ENCODE data around the gene PREX1.

The PREX1 gene

GRCh38 chr20:48619126-48620101 lies 208.4 kb downstream of the PREX1 start:
- no peak overlapping the region for H3K4me3 Mint-ChIP-seq
- H3K27me3 Mint-ChIP-seq: no peaks in the 10 kb centered on the region
- no peak for ATAC-seq (replicated peaks; ENCODE audit: extremely low read depth, poor library complexity, severe bottlenecking)
- H3K4me1 Mint-ChIP-seq: peaks cover 21% of the 10 kb centered on the region
- no peaks in the 10 kb centered on the region for H3K9me3 Mint-ChIP-seq
- H3K27ac Mint-ChIP-seq (ENCODE audit: low read depth): no peak overlapping the region
- H3K36me3 Mint-ChIP-seq (ENCODE audit: insufficient read depth): peaks cover 23% of the 10 kb centered on the region
- DNase-seq (ENCODE audit: low spot score in 2 of 2): no peak

- no peak overlapping the region for H3K4me3 Mint-ChIP-seq
- H3K27ac Mint-ChIP-seq (ENCODE audit: low read depth): no peak overlapping the region
- peaks cover 21% of the 10 kb centered on the region for H3K4me1 Mint-ChIP-seq
Measured at GRCh38 chr20:48618631-48619030, 209.2 kb downstream of the PREX1 start.

GRCh38 chr20:48618052-48618451 lies 209.7 kb downstream of the PREX1 start:
- Mint-ChIP-seq H3K36me3 (ENCODE audit: insufficient read depth) (peaks cover 12% of the 10 kb centered on the region), H3K27me3 (no peaks in the 10 kb centered on the region), H3K27ac (ENCODE audit: low read depth) (no peak overlapping the region), H3K4me3 (no peak overlapping the region), H3K9me3 (no peaks in the 10 kb centered on the region), H3K4me1 (peaks cover 21% of the 10 kb centered on the region)
- ATAC-seq (replicated peaks; ENCODE audit: extremely low read depth, poor library complexity, severe bottlenecking) (no peak), DNase-seq (ENCODE audit: low spot score in 2 of 2) (no peak)

More at GRCh38 chr20:48618631-48619030, 209.2 kb downstream of the PREX1 start:
- H3K27me3 Mint-ChIP-seq: no peaks in the 10 kb centered on the region
- no peak for ATAC-seq (replicated peaks; ENCODE audit: extremely low read depth, poor library complexity, severe bottlenecking)
- no peak for DNase-seq (ENCODE audit: low spot score in 2 of 2)
- H3K36me3 Mint-ChIP-seq (ENCODE audit: insufficient read depth): peaks cover 17% of the 10 kb centered on the region
- H3K9me3 Mint-ChIP-seq: no peaks in the 10 kb centered on the region

GRCh38 chr20:48617481-48617880 lies 210.3 kb downstream of the PREX1 start:
- Mint-ChIP-seq H3K27ac (ENCODE audit: low read depth) (no peak overlapping the region), H3K36me3 (ENCODE audit: insufficient read depth) (peaks cover 6% of the 10 kb centered on the region), H3K4me3 (no peak overlapping the region), H3K27me3 (no peaks in the 10 kb centered on the region), H3K9me3 (no peaks in the 10 kb centered on the region), H3K4me1 (peaks cover 15% of the 10 kb centered on the region)
- DNase-seq (ENCODE audit: low spot score in 2 of 2) (no peak), ATAC-seq (replicated peaks; ENCODE audit: extremely low read depth, poor library complexity, severe bottlenecking) (no peak)

- Mint-ChIP-seq H3K9me3 (no peaks in the 10 kb centered on the region), H3K4me3 (no peak overlapping the region), H3K27ac (ENCODE audit: low read depth) (no peak overlapping the region), H3K4me1 (peaks cover 11% of the 10 kb centered on the region), H3K27me3 (no peaks in the 10 kb centered on the region), H3K36me3 (ENCODE audit: insufficient read depth) (peaks cover 2% of the 10 kb centered on the region)
- ATAC-seq (replicated peaks; ENCODE audit: extremely low read depth, poor library complexity, severe bottlenecking) (no peak), DNase-seq (ENCODE audit: low spot score in 2 of 2) (no peak)
Measured at GRCh38 chr20:48616481-48616880, 211.3 kb downstream of the PREX1 start.

- no peaks in the 10 kb centered on the region for H3K9me3 Mint-ChIP-seq
- peaks cover 5% of the 10 kb centered on the region for H3K4me1 Mint-ChIP-seq
- H3K27ac Mint-ChIP-seq (ENCODE audit: low read depth): no peak overlapping the region
- no peaks in the 10 kb centered on the region for H3K27me3 Mint-ChIP-seq
- H3K4me3 Mint-ChIP-seq: no peak overlapping the region
- ATAC-seq (replicated peaks; ENCODE audit: extremely low read depth, poor library complexity, severe bottlenecking): no peak
- peaks cover 2% of the 10 kb centered on the region for H3K36me3 Mint-ChIP-seq (ENCODE audit: insufficient read depth)
- no peak for DNase-seq (ENCODE audit: low spot score in 2 of 2)
Measured at GRCh38 chr20:48615871-48616270, 211.9 kb downstream of the PREX1 start.

- Mint-ChIP-seq H3K4me3 (no peak overlapping the region), H3K9me3 (no peaks in the 10 kb centered on the region), H3K27ac (ENCODE audit: low read depth) (no peak overlapping the region), H3K27me3 (no peaks in the 10 kb centered on the region), H3K4me1 (no peaks in the 10 kb centered on the region), H3K36me3 (ENCODE audit: insufficient read depth) (no peaks in the 10 kb centered on the region)
- ATAC-seq (replicated peaks; ENCODE audit: extremely low read depth, poor library complexity, severe bottlenecking) (no peak), DNase-seq (ENCODE audit: low spot score in 2 of 2) (no peak)
Measured at GRCh38 chr20:48614593-48615274, 213.1 kb downstream of the PREX1 start.

GRCh38 chr20:48613926-48614325 lies 213.9 kb downstream of the PREX1 start:
- Mint-ChIP-seq H3K9me3 (no peaks in the 10 kb centered on the region), H3K27me3 (no peaks in the 10 kb centered on the region), H3K4me3 (no peak overlapping the region)

GRCh38 chr20:48612335-48612734 lies 215.5 kb downstream of the PREX1 start:
- no peaks in the 10 kb centered on the region for H3K36me3 Mint-ChIP-seq (ENCODE audit: insufficient read depth)
- ATAC-seq (replicated peaks; ENCODE audit: extremely low read depth, poor library complexity, severe bottlenecking): no peak
- DNase-seq (ENCODE audit: low spot score in 2 of 2): no peak
- H3K9me3 Mint-ChIP-seq: no peaks in the 10 kb centered on the region
- no peaks in the 10 kb centered on the region for H3K27me3 Mint-ChIP-seq
- H3K4me3 Mint-ChIP-seq: no peak overlapping the region
- no peaks in the 10 kb centered on the region for H3K4me1 Mint-ChIP-seq
- no peak overlapping the region for H3K27ac Mint-ChIP-seq (ENCODE audit: low read depth)

More at GRCh38 chr20:48613926-48614325, 213.9 kb downstream of the PREX1 start:
- ATAC-seq (replicated peaks; ENCODE audit: extremely low read depth, poor library complexity, severe bottlenecking) (no peak), DNase-seq (ENCODE audit: low spot score in 2 of 2) (no peak)
- no peaks in the 10 kb centered on the region for H3K36me3 Mint-ChIP-seq (ENCODE audit: insufficient read depth)
- H3K4me1 Mint-ChIP-seq: no peaks in the 10 kb centered on the region
- no peak overlapping the region for H3K27ac Mint-ChIP-seq (ENCODE audit: low read depth)

- Mint-ChIP-seq H3K27ac (ENCODE audit: low read depth) (no peak overlapping the region), H3K4me3 (no peak overlapping the region), H3K27me3 (peaks cover 13% of the 10 kb centered on the region), H3K36me3 (ENCODE audit: insufficient read depth) (peaks cover 3% of the 10 kb centered on the region), H3K4me1 (no peaks in the 10 kb centered on the region), H3K9me3 (no peaks in the 10 kb centered on the region)
- ATAC-seq (replicated peaks; ENCODE audit: extremely low read depth, poor library complexity, severe bottlenecking) (no peak), DNase-seq (ENCODE audit: low spot score in 2 of 2) (no peak)
Measured at GRCh38 chr20:48610996-48611395, 216.8 kb downstream of the PREX1 start.

- Mint-ChIP-seq H3K27ac (ENCODE audit: low read depth) (no peak overlapping the region), H3K4me1 (no peaks in the 10 kb centered on the region), H3K9me3 (no peaks in the 10 kb centered on the region), H3K4me3 (no peak overlapping the region), H3K27me3 (peaks cover 26% of the 10 kb centered on the region), H3K36me3 (ENCODE audit: insufficient read depth) (peaks cover 3% of the 10 kb centered on the region)
- DNase-seq (ENCODE audit: low spot score in 2 of 2) (no peak), ATAC-seq (replicated peaks; ENCODE audit: extremely low read depth, poor library complexity, severe bottlenecking) (no peak)
Measured at GRCh38 chr20:48609491-48609978, 218.3 kb downstream of the PREX1 start.

GRCh38 chr20:48608756-48609155 lies 219.0 kb downstream of the PREX1 start:
- Mint-ChIP-seq H3K9me3 (no peaks in the 10 kb centered on the region), H3K36me3 (ENCODE audit: insufficient read depth) (peaks cover 3% of the 10 kb centered on the region), H3K27me3 (peaks cover 28% of the 10 kb centered on the region), H3K4me1 (no peaks in the 10 kb centered on the region), H3K4me3 (no peak overlapping the region), H3K27ac (ENCODE audit: low read depth) (no peak overlapping the region)
- ATAC-seq (replicated peaks; ENCODE audit: extremely low read depth, poor library complexity, severe bottlenecking): no peak
- no peak for DNase-seq (ENCODE audit: low spot score in 2 of 2)

- no peaks in the 10 kb centered on the region for H3K4me1 Mint-ChIP-seq
- H3K4me3 Mint-ChIP-seq: no peak overlapping the region
- peaks cover 28% of the 10 kb centered on the region for H3K27me3 Mint-ChIP-seq
- peaks cover 3% of the 10 kb centered on the region for H3K36me3 Mint-ChIP-seq (ENCODE audit: insufficient read depth)
- DNase-seq (ENCODE audit: low spot score in 2 of 2) (no peak), ATAC-seq (replicated peaks; ENCODE audit: extremely low read depth, poor library complexity, severe bottlenecking) (no peak)
- no peak overlapping the region for H3K27ac Mint-ChIP-seq (ENCODE audit: low read depth)
- no peaks in the 10 kb centered on the region for H3K9me3 Mint-ChIP-seq
Measured at GRCh38 chr20:48607544-48607865, 220.3 kb downstream of the PREX1 start.
